OCI-LY3 (cell line): Measurements from ENCODE around the gene TRIM67.

Source experiments
- EZH2phosphoT487 ChIP-seq: fragments of 200-600 bp; shearing (Covaris generic); IDR thresholded peaks from 2 replicates; pipeline ENCODE4 v1.6.1; 2018; ENCODE audit warnings: antibody characterized with exemption, mixed run types, low read depth
- TF ChIP-seq, protein P1 (sequence below): fragments of 200-600, 300-600 bp; sonication (generic); IDR thresholded peaks from 2 replicates; pipeline ENCODE4 v1.5.1; 2014; ENCODE audit warnings: antibody characterized with exemption, low read length, low read depth

DNA sequence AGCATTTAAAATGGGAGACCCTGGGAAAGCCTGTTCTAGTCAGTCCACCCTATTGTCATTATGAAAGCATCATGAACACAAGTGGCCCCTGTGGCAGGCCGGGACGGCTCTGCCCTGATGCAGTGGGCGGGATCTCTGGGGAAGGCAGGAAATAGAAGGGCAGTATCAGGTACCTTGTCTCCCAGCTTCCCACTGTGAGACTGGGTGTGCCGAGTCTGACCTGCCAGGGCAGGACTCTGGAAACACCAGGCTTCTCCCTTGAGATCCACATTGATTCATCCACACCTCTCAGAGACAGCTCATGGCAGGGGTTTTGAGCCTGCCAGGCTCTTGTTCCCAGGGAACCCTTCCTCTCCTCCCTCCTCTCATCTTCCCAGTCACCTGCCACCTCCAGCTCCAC is 54.6 kb downstream of the TRIM67 start:
- TF ChIP-seq, protein P1, sequence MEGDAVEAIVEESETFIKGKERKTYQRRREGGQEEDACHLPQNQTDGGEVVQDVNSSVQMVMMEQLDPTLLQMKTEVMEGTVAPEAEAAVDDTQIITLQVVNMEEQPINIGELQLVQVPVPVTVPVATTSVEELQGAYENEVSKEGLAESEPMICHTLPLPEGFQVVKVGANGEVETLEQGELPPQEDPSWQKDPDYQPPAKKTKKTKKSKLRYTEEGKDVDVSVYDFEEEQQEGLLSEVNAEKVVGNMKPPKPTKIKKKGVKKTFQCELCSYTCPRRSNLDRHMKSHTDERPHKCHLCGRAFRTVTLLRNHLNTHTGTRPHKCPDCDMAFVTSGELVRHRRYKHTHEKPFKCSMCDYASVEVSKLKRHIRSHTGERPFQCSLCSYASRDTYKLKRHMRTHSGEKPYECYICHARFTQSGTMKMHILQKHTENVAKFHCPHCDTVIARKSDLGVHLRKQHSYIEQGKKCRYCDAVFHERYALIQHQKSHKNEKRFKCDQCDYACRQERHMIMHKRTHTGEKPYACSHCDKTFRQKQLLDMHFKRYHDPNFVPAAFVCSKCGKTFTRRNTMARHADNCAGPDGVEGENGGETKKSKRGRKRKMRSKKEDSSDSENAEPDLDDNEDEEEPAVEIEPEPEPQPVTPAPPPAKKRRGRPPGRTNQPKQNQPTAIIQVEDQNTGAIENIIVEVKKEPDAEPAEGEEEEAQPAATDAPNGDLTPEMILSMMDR, result no peak
- no peak for TF ChIP-seq EZH2phosphoT487
